GM18519 (cell line): ENCODE results near the gene TRPC4.

Experiments used
- ATAC-seq: cut with Tn5 transposase; IDR thresholded peaks from one replicate; pipeline ENCODE4 v1.9.1; 2021; ENCODE audit warnings: mild to moderate bottlenecking, moderate library complexity; ENCODE audit not compliant: unreplicated experiment, low FRiP score

Gene TRPC4

DNA sequence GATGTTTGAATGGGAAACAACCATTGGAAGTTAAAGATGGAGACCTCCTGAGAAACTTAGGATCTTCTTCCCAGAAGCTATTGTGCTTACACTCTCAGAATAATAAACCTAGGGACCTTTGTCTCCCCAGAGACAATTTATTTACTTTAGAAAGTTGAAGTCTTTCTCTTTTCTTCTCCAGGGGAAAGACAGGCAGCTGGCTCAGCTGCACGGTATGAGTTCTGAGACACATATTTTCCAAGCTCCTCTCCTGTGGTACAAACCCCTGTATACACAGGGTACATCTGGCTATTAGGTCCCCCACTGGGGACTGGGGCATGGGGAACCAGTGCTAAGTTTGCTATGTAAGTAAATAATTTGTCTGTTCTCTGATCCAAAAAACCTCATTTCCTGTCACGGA lies 203.5 kb downstream of the TRPC4 start:
- ATAC-seq, result no peak

DNA sequence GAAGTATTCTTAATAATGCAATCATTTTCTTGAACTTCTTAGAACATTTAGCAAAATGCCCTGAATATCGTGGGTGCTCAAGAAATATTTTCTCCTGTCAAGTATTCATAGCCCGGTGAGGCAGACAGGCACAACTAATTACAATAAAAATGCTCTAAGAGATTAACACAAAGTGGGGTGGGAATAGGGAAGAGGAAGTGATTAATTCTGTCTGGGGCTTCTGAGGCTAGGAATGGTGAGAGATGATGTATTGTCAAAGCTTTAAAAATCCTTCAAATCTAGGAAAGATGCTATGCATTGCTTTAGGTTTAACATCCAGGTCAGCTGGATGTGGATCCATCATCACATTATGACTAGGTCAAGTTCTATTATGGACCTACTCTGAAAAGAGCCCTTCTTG lies 204.2 kb downstream of the TRPC4 start:
- ATAC-seq, result no peak

DNA sequence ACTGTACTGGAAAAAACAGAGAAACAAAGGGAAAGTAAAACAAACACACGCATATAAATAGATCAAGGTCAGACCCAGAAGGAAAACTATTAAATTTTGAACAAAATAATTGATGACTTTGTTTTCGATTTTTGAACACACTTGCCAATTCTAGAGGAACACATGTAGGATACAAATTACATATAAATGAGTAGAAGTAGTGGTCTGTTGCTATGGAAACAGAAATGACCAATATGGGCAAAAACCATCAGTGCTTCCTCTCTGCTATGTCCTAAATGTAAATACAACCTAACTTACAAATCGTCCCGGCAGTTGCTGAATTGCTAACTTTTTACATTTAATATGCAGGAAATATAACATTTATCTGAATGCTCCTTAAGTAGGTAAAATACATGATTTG lies 205.8 kb downstream of the TRPC4 start:
- ATAC-seq, result no peak

DNA sequence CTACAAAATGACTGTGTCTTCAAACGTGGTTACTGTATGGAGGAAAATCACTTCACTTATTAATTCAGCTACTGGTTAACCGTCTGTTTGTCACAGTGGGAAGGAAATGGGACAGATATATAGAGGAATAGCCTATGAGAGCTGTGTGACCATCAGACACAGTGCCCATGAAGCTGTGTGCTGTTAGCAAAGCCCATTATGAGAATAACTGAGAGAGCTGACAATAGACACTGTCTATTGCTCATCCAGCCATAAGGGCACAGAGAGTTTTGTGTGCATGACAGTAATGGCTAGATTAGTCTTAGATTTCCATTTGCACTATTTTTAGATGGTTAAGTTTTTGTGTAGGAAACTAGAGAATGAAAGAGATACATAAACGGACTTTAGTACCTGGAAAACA lies 206.9 kb downstream of the TRPC4 start:
- ATAC-seq, result no peak

DNA sequence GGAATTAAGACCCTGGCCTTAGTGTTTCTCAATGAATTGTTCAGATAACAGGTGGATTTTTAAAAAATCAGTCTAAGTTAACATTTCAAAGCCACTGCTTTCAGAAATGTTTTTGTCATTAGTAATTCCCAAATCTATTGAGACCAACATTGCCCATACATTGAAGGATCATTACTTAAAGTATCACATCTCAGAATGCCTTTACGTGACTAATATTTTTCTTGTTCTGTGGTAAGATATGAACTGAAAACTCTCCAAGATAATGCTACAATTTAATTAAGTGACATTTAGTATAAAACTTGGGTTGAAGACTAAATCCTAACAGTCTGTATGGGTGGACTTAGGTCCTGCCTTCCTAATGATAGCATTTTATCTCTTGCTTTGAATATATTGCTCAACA lies 211.6 kb downstream of the TRPC4 start:
- no peak for ATAC-seq

DNA sequence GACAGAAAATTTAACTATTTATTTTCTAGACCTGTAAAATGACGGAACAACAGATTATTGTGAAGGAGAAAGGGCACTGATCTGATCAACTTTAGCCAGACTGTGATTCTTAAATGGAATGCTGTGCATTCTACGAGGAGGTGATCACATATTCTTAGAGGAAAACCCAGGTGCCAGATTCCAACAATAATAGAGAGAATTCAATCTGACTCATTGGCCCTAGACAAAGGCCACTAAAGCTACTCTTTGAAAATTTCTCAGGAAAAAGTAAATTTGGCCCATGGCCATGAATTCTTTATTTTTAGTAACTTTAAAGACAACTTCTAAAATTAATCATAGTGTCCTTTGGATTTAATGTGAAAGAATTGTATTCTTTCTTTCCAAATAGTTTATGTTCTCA lies 212.4 kb downstream of the TRPC4 start:
- ATAC-seq, result no peak

- no peak for ATAC-seq
These were observed 213.2 kb downstream of the TRPC4 start for GRCh38 chr13:37656247-37656940.

- no peak for ATAC-seq
These were observed 217.0 kb downstream of the TRPC4 start for GRCh38 chr13:37652596-37652995.

DNA sequence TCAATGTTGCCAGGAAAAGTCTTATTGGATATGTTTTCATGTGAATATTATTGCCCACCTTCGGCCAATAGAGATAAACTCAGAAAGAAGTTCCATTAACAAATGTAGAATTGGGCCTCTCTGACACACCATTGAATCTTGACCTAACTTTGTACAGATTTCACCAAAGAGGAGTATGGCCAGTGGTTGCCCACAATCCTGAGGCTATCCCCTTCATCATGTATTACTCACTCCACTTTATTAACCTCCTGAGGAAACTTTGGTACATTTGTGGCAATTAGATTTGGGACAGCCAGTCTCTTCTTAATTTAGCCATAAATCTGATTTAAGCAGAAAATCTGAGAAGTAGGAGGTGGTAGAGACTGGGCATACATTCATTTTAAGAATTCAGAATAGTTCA lies 217.7 kb downstream of the TRPC4 start:
- ATAC-seq, result no peak

DNA sequence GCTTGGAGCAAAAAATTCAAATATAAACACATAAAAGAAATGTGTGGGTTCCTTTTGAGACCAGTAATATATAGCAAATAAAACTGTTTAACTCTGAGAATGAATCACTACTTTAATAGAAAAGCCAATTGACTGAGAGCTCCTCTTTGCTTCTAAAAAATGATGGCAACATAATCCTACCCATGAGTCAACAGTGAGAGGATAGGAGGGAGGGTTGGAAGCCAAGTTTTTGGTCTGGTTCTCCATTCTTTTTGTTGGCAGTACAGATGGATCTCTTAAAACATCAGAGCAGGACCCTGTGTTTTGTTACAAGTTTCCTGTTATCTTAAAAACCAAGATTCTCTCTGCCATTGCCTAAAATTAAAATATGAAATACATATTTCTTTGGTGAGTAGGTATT lies 221.0 kb downstream of the TRPC4 start:
- no peak for ATAC-seq

DNA sequence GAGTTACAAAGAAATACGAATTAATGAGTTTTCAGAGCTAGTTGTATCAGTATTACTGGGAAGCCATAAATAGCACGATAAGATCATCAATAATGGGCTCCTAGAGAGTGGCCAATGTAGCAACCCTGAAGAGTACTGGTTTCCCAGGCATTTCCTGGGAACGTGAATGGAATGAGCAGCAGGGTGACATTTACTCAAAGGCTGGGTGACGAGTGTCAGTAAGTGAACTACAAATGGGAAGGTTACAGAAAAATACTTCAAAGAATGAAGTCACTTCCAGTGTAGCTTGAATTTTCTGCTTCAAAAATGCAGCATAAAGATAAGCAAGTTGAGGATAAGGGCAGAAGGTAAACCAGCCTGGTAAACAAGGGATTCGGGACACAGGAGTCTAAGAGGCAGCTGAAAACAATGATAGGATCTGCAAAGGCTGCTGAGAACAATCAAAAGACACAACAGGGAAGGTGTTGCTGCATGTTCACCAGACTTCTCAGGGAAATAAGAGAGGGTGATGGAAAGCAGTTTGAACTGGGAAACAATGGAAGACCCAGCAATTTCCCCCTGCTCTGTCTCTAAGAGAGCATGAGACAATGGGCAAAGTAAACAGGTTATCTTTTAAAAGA lies 222.4 kb downstream of the TRPC4 start:
- ATAC-seq, result no peak

- no peak for ATAC-seq
These were observed 223.0 kb downstream of the TRPC4 start for GRCh38 chr13:37646531-37646930.

DNA sequence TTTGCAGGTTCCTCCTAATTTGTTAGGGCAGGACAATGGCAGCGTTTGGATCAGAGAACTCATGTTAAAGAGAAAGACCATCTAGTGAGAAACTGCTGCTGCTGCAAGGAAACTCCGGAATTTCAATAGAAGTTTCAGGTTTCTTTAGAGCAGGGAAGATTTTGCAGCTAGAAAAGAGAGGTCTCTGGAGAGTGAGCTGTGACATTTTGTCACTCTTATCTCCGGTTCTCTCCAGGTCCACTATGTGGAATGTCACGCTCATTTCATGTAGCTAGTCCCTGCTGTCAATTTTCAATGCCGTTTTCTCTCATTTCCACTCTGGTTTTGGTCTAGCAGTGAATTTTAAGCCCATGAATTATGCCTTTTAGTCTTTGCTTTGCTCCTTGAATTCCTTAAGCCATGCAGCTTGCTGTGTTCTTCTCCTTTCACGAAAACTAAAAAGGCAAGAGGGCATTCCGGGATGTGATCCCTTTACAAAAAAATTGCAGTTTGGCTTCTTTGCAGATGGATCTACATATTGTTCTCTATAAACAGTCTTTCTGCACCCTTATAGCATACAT lies 224.3 kb downstream of the TRPC4 start:
- no peak for ATAC-seq

- ATAC-seq, result no peak
These were observed 228.2 kb downstream of the TRPC4 start for GRCh38 chr13:37641391-37641790.

- no peak for ATAC-seq
These were observed 229.1 kb downstream of the TRPC4 start for GRCh38 chr13:37640499-37640898.

DNA sequence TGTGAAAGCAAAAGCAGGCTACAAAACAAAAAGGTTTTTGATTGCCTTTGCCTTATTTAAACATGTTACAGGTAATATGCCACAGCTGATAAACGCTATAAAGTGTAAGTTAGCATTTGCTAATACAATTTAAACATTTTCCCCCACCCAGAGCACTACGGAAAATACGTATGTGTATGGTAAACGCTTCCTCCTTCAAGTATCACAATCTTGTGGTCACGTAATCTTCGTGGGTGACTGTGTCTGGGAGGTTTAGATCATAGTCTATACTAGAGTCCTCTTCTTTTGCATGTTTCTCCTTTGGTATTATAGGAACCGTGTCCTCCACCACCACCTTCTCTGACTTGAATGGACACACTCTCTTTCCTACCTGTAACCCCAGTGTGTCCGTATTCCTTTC lies 232.9 kb downstream of the TRPC4 start:
- ATAC-seq, result no peak

DNA sequence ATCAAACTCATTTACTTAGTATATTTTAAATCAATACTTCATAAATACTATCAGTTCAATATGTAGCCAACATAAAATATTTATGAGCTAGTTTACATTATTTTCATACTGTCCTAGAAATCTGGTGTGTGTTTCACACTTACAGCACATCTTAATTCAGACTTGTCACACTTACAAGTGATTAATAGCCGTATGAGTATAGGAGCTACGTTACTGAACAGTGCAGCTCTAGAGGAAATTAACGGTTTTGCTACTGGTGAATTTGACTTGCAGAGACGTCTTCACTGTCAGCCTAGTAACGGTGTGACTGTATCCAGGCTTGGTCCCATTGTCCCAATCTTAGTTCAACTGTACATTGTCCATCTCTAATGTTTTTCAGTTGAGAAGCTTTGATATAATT lies 237.3 kb downstream of the TRPC4 start:
- no peak for ATAC-seq

DNA sequence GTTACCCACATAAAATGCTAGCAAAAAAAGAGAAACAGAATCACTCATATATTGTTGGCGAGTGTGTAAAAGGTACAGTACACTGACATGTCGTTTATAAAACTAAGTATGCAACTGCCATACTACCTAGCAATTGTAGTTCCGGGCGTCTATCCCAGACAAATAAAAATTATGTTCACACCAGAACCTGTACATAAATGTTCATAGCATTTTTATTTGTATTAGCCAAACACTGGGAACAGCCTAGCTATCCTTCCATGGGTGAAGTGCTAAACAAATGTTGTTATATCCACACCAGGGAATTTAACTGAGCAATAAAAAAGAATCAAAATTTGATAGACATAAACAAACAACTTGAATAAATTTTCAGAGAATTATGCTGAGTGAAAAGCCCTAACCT lies 242.1 kb downstream of the TRPC4 start:
- no peak for ATAC-seq

DNA sequence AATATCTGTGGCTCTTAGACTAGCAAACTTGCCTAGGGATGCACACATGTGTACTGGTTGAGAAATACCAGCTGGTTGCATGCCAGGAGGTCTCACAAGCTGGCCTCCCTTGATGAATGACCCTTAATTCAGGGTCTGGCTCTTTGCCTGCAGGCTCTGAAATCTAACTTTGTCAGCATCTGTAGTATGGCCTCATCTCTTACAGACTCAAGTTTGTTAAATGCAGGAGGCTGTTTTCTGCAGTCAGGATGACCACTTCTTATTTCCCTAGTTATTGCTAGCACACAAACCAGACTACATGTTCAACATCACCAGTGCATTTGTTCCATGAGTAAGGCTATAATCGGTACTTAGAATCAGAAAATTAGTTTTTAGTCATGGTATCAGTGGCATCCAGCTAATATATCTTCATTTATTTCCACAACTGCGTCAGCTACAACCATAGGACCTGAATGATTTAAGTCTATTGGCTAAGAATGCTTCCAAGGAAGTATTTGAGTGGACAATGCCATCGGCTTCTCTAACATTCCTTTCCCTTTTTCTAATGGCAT lies 247.7 kb downstream of the TRPC4 start:
- ATAC-seq, result no peak

- no peak for ATAC-seq
These were observed 251.0 kb downstream of the TRPC4 start for GRCh38 chr13:37618554-37618953.

GRCh38 chr13:37617173-37617572 lies 252.4 kb downstream of the TRPC4 start:
- no peak for ATAC-seq

DNA sequence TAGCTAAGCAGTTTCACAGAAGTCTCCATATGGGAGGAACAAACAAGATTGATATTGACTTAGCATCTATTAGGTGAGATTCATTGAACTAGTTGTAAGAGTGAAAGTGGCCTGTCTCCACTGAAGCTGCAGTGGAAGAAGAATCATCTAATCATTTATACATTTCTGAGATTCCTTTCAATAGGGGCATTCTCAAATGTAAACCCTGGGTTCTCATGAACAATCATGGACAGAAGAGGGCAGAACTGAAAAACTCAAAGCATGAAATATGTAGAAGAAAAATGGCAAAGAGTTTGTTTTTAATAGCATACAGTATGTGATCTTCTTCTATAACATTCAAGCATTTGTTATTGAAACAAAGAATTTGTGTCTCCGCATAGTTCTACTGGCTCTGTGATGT lies 253.4 kb downstream of the TRPC4 start:
- no peak for ATAC-seq
